K562 (cell line): ENCODE results near the gene FAM174B. TPM values are rescaled to one million over a fixed set of nuclear protein-coding genes. Genes with fewer than 3 reads are reported as not detected.

ENCODE experiments used
- ATAC-seq: fragments of 200-7000 bp; cut with Tn5 transposase; 3 replicates; pipeline ENCODE4 v1.9.1; 2020; ENCODE audit warnings: moderate library complexity
- BruUV-seq: library from RNA; stranded (reverse); fragments of 400-500 nt; replicated peaks from 2 replicates; lab custom pipeline; 2021; lab: Mats Ljungman, UMichigan
- CTCF ChIA-PET: fragments of 300-600 bp; formaldehyde crosslinking; extraction: SDS; loops from one replicate; lab custom pipeline; 2021; ENCODE audit warnings: low intra/inter-chr PET ratio; lab: Yijun Ruan, JAX
- POLR2A ChIA-PET: fragments of 300-600, 350-650 bp; sonication (Branson Sonifier 250); formaldehyde crosslinking; extraction: SDS; loops from one replicate; lab custom pipeline; 2021; ENCODE audit warnings: antibody characterized with exemption, inconsistent platforms; lab: Yijun Ruan, JAX
- DNase-seq, 4 experiments: peaks; one replicate each; pipeline versions ENCODE4 v3.0.0 to v3.0.0-alpha.2; 2011 to 2018; ENCODE audit warnings: low spot score in 3 of 4, mixed read lengths in 3 of 4; ENCODE audit errors: extremely low read depth in 1 of 4
- FAIRE-seq: peaks from 2 replicates; lab custom pipeline; 2011; peaks lifted over from hg19 to GRCh38; lab: Jason Lieb, UNC
- H2AFZ ChIP-seq: 2 replicates; pipeline ENCODE4 v1.6.0; 2011; ENCODE audit warnings: low read depth, low read length, control low read depth, inconsistent platforms
- H3K27ac ChIP-seq: fragments of 200-600 bp; 3 replicates; pipeline ENCODE4 v1.8.0; 2011; ENCODE audit warnings: low read depth, mild to moderate bottlenecking, control low read depth, inconsistent platforms, low read length, moderate library complexity, mixed read lengths; ENCODE audit errors: extremely low read depth
- H3K27me3 ChIP-seq, 2 experiments: fragments of 300-600 bp in 1 of 2; 2 replicates in 1 of 2; 3 replicates in 1 of 2; pipeline versions ENCODE4 v1.6.0 to v1.8.0; 2011; ENCODE audit warnings: inconsistent platforms in 2 of 2, low read length in 2 of 2, mild to moderate bottlenecking in 1 of 2, mixed read lengths in 1 of 2, moderate library complexity in 1 of 2; ENCODE audit not compliant: control insufficient read depth in 2 of 2, insufficient read depth in 2 of 2
- H3K36me3 ChIP-seq: fragments of 300-600 bp; 3 replicates; pipeline ENCODE4 v1.8.0; 2011; ENCODE audit warnings: mild to moderate bottlenecking, low read length, inconsistent platforms; ENCODE audit not compliant: control insufficient read depth, insufficient read depth
- H3K4me1 ChIP-seq, 2 experiments: fragments of 200-600 bp in 1 of 2; replicated peaks in 1 of 2; 2 replicates in 1 of 2; 3 replicates in 1 of 2; pipeline versions ENCODE4 v1.5.1 to v1.8.0; 2011; ENCODE audit warnings: inconsistent platforms in 2 of 2, low read length in 2 of 2, mild to moderate bottlenecking in 1 of 2, mixed read lengths in 1 of 2, moderate library complexity in 1 of 2; ENCODE audit not compliant: control insufficient read depth in 2 of 2, insufficient read depth in 2 of 2
- H3K4me2 ChIP-seq: 2 replicates; pipeline ENCODE4 v1.6.1; 2011; ENCODE audit warnings: low read length, control low read depth, inconsistent platforms, mixed read lengths; ENCODE audit not compliant: insufficient read depth
- H3K4me3 ChIP-seq: fragments of 200-600 bp; sonication (generic), shearing (Covaris generic); 2 replicates; pipeline ENCODE4 v1.5.1; 2016; ENCODE audit warnings: control low read depth, inconsistent platforms
- H3K79me2 ChIP-seq: fragments of 200-600 bp; 3 replicates; pipeline ENCODE4 v1.8.0; 2011; ENCODE audit warnings: low read length, inconsistent platforms; ENCODE audit not compliant: control insufficient read depth, insufficient read depth
- H3K9ac ChIP-seq, 2 experiments: 2 replicates each; pipeline versions ENCODE4 v1.6.0 to v1.6.1; 2011; ENCODE audit warnings: low read depth in 2 of 2, low read length in 2 of 2, control low read depth in 1 of 2, inconsistent platforms in 1 of 2, mild to moderate bottlenecking in 1 of 2, mixed read lengths in 1 of 2; ENCODE audit not compliant: insufficient read depth in 1 of 2
- H3K9me1 ChIP-seq: one replicate; pipeline ENCODE4 v1.6.0; 2011; ENCODE audit warnings: inconsistent platforms, mild to moderate bottlenecking, low read length, moderate library complexity; ENCODE audit not compliant: control insufficient read depth, insufficient read depth
- H3K9me3 ChIP-seq: replicated peaks from 2 replicates; pipeline ENCODE4 v1.5.1; 2011; ENCODE audit warnings: low read depth, low read length, inconsistent platforms; ENCODE audit not compliant: control insufficient read depth, insufficient read depth
- H4K20me1 ChIP-seq: replicated peaks from 2 replicates; pipeline ENCODE4 v1.6.1; 2011; ENCODE audit warnings: low read length, inconsistent platforms, mixed read lengths; ENCODE audit not compliant: control insufficient read depth, insufficient read depth
- CCNT2 ChIP-seq: IDR thresholded peaks from 2 replicates; pipeline ENCODE4 v1.6.1; 2011; ENCODE audit warnings: borderline replicate concordance, low read depth, mild to moderate bottlenecking, moderate library complexity, mixed read lengths, low read length; ENCODE audit not compliant: insufficient read length; ENCODE audit errors: extremely low read depth
- GABPB1 ChIP-seq: sonication (generic); formaldehyde crosslinking; IDR thresholded peaks from 2 replicates; pipeline ENCODE4 v1.8.0; 2022; ENCODE audit warnings: mild to moderate bottlenecking, missing genetic modification reagents
- MIER1 ChIP-seq: fragments of 450-650 bp; IDR thresholded peaks from 2 replicates; pipeline ENCODE4 v1.6.1; 2016; ENCODE audit warnings: antibody characterized with exemption, mild to moderate bottlenecking, low read depth
- MLLT1 ChIP-seq, 2 experiments: fragments of 450-650 bp; IDR thresholded peaks; 2 replicates each; pipeline ENCODE4 v1.6.1; 2016
- NR1H2 ChIP-seq: sonication (generic); formaldehyde crosslinking; IDR thresholded peaks from 2 replicates; pipeline ENCODE4 v1.4.0; 2020; ENCODE audit warnings: mild to moderate bottlenecking, missing genetic modification reagents
- PTTG1 ChIP-seq: fragments of 450-650 bp; IDR thresholded peaks from 2 replicates; pipeline ENCODE4 v1.6.1; 2016; ENCODE audit warnings: low read depth, mild to moderate bottlenecking, missing genetic modification characterization, missing compliant biosample characterization
- ZNF41 ChIP-seq: fragments of 250-450 bp; sonication (Bioruptor Pico); conservative IDR thresholded peaks from 2 replicates; pipeline ENCODE4 v1.4.0; 2020; ENCODE audit warnings: mild to moderate bottlenecking
- ZNF592 ChIP-seq: fragments of 450-650 bp; IDR thresholded peaks from 2 replicates; pipeline ENCODE4 v1.6.1; 2017; ENCODE audit warnings: antibody characterized with exemption, mild to moderate bottlenecking
- WGBS: fragments of 100-300 bp; shearing (Covaris generic); methylation state at CpG from one replicate; pipeline ENCODE4 v1.1.6; 2016; ENCODE audit warnings: low coverage, mixed read lengths; ENCODE audit not compliant: insufficient coverage; ENCODE audit errors: missing lambda C conversion rate; 5-methylcytosine and 5-hydroxymethylcytosine counted together
- in situ Hi-C: fragments of 300-500 bp; cut with MboI; formaldehyde crosslinking; loops from 4 replicates; pipeline ENCODE4 v1.15.0; 2018; ENCODE audit warnings: inconsistent platforms, mixed read lengths
- intact Hi-C: fragments of 100-400 bp; cut with micrococcal nuclease; formaldehyde crosslinking; loops from 2 replicates; pipeline ENCODE4 v1.14.2; 2022
- polyA plus RNA-seq, 8 experiments: library from polyadenylated mRNA; depleted of rRNA in 4 of 8; stranded (reverse) in 5 of 8; unstranded in 3 of 8; fragments of >200 nt; fragmentation: Nextera tagmentation in 2 of 8; fragmentation: Illumina TruSeq in 1 of 8; extraction: Ambion mirVana in 2 of 8; extraction: Trizol in 1 of 8; gene quantifications; 2 replicates each; pipeline versions ENCODE4 v1.2.1 to v1.2.3, GENCODE V29; 2011 to 2014; ENCODE audit warnings: inconsistent platforms in 1 of 8, missing spikeins in 1 of 8
- total RNA-seq, 7 experiments: library from RNA; depleted of rRNA in 6 of 7; stranded (reverse); fragments of >200 nt in 6 of 7; fragmentation: Illumina TruSeq in 2 of 7; extraction: Trizol in 2 of 7; gene quantifications; 2 replicates each; pipeline versions ENCODE4 v1.2.1 to v1.2.3, GENCODE V29; 2011 to 2021; ENCODE audit warnings: low replicate concordance in 1 of 7
- TF ChIP-seq, protein P1 (sequence below): sonication (generic); formaldehyde crosslinking; IDR thresholded peaks from 2 replicates; pipeline ENCODE4 v1.8.1; 2022; ENCODE audit warnings: missing genetic modification reagents
- TF ChIP-seq, protein P2 (sequence below): fragments of 250-450 bp; sonication (Bioruptor Pico); IDR thresholded peaks from 2 replicates; pipeline ENCODE4 v1.5.0; 2021; ENCODE audit warnings: mild to moderate bottlenecking, borderline replicate concordance
- TF ChIP-seq, protein P3 (sequence below): fragments of 250-450 bp; sonication (Bioruptor Pico); IDR thresholded peaks from 2 replicates; pipeline ENCODE4 v1.5.0; 2021

The FAM174B gene
- total and polyA plus RNA-seq, 9 of the 15 experiments (the other 6 are each of a cell fraction or from before 2014, with no cell fraction given): 0.39 to 2.7 (median 1.9) TPM; not detected in 1

DNA sequence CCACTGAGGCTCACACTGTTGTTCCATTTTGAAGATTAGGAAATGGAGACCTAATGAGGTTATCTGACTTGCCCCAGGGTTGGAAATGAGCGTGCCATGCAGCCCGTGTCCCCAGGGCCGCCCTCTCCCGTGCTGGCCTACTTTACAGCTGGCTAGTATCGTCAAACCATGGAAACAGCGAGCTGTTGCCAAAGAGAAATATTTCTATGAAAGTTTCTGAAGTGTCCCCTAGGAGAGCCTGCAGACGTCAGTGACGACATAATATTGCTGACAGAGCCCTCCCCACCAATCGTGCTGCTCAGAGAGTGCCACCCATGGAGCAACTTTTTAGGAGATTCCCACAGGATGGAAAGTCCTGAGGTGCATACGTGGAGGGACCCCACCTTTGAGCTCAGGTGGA, 11.2 kb upstream of the FAM174B start:
- intact Hi-C loops (loop anchor here (5.0 kb wide), 1 partner anchor 49 kb away; no protein-coding TSS in a partner anchor), in situ Hi-C loops (no loop called here)
- Histone ChIP-seq H3K4me3 (no peak overlapping the region), H3K36me3 (no peaks in the 10 kb centered on the region), H4K20me1 (no peaks in the 10 kb centered on the region), H3K9me1 (no peaks in the 10 kb centered on the region), H3K27me3 (peaks cover 37 to 49% of the 10 kb centered on the region in 2 experiments; a peak in 4 of 5 replicates), H3K9me3 (no peaks in the 10 kb centered on the region), H3K4me2 (no peak overlapping the region), H2AFZ (no peak overlapping the region), H3K4me1 (peaks cover 0 to 3% of the 10 kb centered on the region in 2 experiments; a peak in 2 of 5 replicates), H3K27ac (no peak overlapping the region), H3K9ac (no peak overlapping the region), H3K79me2 (no peaks in the 10 kb centered on the region)
- ChIA-PET POLR2A (interaction anchor here (0.7 to 0.9 kb wide), 3 partner anchors 10 to 15 kb away, joined by 3 read pairs; no protein-coding TSS in a partner anchor), CTCF (no interaction called here)
- DNase-seq (no peak), FAIRE-seq (no peak), ATAC-seq (no peak)
- no TSS peak for BruUV-seq
- WGBS: 5% methylated on average over 10 of the region's 10 CpGs
- TF ChIP-seq ZNF592 (no peak), PTTG1 (tag) (no peak), CCNT2 (no peak), ZNF41 (CRISPR knock-in tag) (no peak), MLLT1 (IDR thresholded peaks at IDR 0.05) (no peak), MIER1 (no peak), GABPB1 (CRISPR knock-in tag) (no peak), NR1H2 (no peak)
- TF ChIP-seq, protein P1, sequence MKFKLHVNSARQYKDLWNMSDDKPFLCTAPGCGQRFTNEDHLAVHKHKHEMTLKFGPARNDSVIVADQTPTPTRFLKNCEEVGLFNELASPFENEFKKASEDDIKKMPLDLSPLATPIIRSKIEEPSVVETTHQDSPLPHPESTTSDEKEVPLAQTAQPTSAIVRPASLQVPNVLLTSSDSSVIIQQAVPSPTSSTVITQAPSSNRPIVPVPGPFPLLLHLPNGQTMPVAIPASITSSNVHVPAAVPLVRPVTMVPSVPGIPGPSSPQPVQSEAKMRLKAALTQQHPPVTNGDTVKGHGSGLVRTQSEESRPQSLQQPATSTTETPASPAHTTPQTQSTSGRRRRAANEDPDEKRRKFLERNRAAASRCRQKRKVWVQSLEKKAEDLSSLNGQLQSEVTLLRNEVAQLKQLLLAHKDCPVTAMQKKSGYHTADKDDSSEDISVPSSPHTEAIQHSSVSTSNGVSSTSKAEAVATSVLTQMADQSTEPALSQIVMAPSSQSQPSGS (CRISPR knock-in tag): no peak
- TF ChIP-seq, protein P2, sequence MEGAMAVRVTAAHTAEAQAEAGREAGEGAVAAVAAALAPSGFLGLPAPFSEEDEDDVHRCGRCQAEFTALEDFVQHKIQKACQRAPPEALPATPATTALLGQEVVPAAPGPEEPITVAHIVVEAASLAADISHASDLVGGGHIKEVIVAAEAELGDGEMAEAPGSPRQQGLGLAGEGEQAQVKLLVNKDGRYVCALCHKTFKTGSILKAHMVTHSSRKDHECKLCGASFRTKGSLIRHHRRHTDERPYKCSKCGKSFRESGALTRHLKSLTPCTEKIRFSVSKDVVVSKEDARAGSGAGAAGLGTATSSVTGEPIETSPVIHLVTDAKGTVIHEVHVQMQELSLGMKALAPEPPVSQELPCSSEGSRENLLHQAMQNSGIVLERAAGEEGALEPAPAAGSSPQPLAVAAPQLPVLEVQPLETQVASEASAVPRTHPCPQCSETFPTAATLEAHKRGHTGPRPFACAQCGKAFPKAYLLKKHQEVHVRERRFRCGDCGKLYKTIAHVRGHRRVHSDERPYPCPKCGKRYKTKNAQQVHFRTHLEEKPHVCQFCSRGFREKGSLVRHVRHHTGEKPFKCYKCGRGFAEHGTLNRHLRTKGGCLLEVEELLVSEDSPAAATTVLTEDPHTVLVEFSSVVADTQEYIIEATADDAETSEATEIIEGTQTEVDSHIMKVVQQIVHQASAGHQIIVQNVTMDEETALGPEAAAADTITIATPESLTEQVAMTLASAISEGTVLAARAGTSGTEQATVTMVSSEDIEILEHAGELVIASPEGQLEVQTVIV (CRISPR knock-in tag): no peak
- TF ChIP-seq, protein P3, sequence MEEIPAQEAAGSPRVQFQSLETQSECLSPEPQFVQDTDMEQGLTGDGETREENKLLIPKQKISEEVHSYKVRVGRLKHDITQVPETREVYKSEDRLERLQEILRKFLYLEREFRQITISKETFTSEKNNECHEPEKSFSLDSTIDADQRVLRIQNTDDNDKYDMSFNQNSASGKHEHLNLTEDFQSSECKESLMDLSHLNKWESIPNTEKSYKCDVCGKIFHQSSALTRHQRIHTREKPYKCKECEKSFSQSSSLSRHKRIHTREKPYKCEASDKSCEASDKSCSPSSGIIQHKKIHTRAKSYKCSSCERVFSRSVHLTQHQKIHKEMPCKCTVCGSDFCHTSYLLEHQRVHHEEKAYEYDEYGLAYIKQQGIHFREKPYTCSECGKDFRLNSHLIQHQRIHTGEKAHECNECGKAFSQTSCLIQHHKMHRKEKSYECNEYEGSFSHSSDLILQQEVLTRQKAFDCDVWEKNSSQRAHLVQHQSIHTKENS (CRISPR knock-in tag): no peak
